Mesodermal cell (in vitro differentiated cells): ENCODE results near the gene PTCSC3.

Experiments
- H3K27ac ChIP-seq: 2 replicates; pipeline ENCODE4 v1.7.0; 2013; ENCODE audit warnings: mild to moderate bottlenecking, low read depth, low read length, moderate library complexity; ENCODE audit not compliant: severe bottlenecking
- H3K36me3 ChIP-seq: 2 replicates; pipeline ENCODE4 v1.7.1; 2013; ENCODE audit warnings: mild to moderate bottlenecking, low read length, moderate library complexity; ENCODE audit not compliant: control insufficient read depth, insufficient read depth
- H3K4me1 ChIP-seq: one replicate; pipeline ENCODE4 v1.7.1; 2013; ENCODE audit warnings: mild to moderate bottlenecking, low read length; ENCODE audit not compliant: insufficient read depth, control insufficient read depth, poor library complexity, severe bottlenecking
- H3K4me3 ChIP-seq: 2 replicates; pipeline ENCODE4 v1.7.0; 2013; ENCODE audit warnings: low read length, control low read depth, mild to moderate bottlenecking; ENCODE audit not compliant: insufficient read depth, poor library complexity, severe bottlenecking; ENCODE audit errors: extremely low read depth
- H3K9me3 ChIP-seq: 2 replicates; pipeline ENCODE4 v1.7.1; 2013; ENCODE audit warnings: mild to moderate bottlenecking, low read length, moderate library complexity; ENCODE audit not compliant: control insufficient read depth
- WGBS, 2 experiments: methylation state at CpG; one replicate each; pipeline ENCODE4 v1.1.5; 2013; ENCODE audit warnings: missing lambda C conversion rate in 2 of 2; ENCODE audit not compliant: insufficient coverage in 2 of 2; 5-methylcytosine and 5-hydroxymethylcytosine counted together

PTCSC3 gene

GRCh38 chr14:36086629-36087395, 89.7 kb downstream of the PTCSC3 start:
- no peaks in the 10 kb centered on the region for H3K36me3 ChIP-seq
- H3K27ac ChIP-seq: no peak overlapping the region
- H3K9me3 ChIP-seq: no peaks in the 10 kb centered on the region
- peaks cover 5% of the 10 kb centered on the region for H3K4me1 ChIP-seq
- no peak overlapping the region for H3K4me3 ChIP-seq
- no CpG with 5 or more reads among the region's 1 CpG for WGBS, 2 experiments

GRCh38 chr14:36085861-36086260, 90.7 kb downstream of the PTCSC3 start:
- WGBS, 2 experiments: 100% methylated on average over 2 of the region's 6 CpGs; no CpG with 5 or more reads in 1 of the 2 experiments
- Histone ChIP-seq H3K27ac (no peak overlapping the region), H3K9me3 (no peaks in the 10 kb centered on the region), H3K4me1 (peaks cover 3% of the 10 kb centered on the region), H3K4me3 (no peak overlapping the region), H3K36me3 (no peaks in the 10 kb centered on the region)
